Measurements from ENCODE around the gene MACROD2.

Gene MACROD2

DNA sequence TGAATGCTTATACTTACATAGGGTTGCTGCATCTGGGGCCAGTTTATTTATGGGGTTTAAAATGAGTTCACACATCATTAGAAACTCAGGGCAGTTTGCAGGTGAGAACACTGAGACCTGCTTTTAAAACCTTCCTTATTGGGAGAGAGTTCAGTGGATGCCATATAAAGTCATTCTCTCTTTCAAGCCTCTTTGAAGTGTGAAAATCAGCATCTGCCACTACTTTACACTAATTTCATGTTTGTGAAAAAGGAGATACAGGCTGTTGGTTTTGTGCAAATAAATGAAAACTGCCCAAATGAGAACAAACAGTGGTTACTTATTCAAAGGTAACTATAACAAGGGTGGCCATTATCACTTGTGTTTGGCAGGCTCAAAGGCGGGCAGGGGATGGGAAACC lies 2047.4 kb downstream of the MACROD2 start:
- Mint-ChIP-seq H3K27me3 (no peaks in the 10 kb centered on the region), H3K9me3 (no peaks in the 10 kb centered on the region), H3K27ac (no peak overlapping the region), H3K4me1 (ENCODE audit: low read depth) (peaks cover 6% of the 10 kb centered on the region), H3K4me3 (no peak overlapping the region), H3K36me3 (ENCODE audit: low read depth) (no peaks in the 10 kb centered on the region)

DNA sequence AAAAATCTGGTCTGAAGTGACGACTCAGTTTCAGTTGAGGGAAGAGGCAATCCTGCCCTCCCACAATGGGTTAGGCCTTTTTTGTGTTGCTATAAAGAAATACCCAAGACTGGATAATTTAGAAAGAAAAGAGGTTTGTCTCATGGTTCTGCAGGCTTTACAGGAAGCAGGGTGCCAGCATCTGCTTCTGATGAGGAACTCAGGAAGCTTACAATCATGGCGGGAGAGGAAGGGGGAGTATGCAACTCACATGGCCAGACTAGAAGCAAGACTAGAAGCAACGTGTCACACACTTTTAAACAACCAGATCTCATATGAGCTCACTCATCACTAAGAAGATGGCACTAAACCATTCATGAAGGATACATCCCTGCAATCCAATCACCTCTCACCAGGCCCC lies 2048.6 kb downstream of the MACROD2 start:
- peaks cover 6% of the 10 kb centered on the region for H3K4me1 Mint-ChIP-seq (ENCODE audit: low read depth)
- H3K9me3 Mint-ChIP-seq, result no peaks in the 10 kb centered on the region
- H3K27me3 Mint-ChIP-seq, result no peaks in the 10 kb centered on the region
- H3K36me3 Mint-ChIP-seq (ENCODE audit: low read depth), result no peaks in the 10 kb centered on the region
- no peak overlapping the region for H3K27ac Mint-ChIP-seq
- H3K4me3 Mint-ChIP-seq, result no peak overlapping the region

DNA sequence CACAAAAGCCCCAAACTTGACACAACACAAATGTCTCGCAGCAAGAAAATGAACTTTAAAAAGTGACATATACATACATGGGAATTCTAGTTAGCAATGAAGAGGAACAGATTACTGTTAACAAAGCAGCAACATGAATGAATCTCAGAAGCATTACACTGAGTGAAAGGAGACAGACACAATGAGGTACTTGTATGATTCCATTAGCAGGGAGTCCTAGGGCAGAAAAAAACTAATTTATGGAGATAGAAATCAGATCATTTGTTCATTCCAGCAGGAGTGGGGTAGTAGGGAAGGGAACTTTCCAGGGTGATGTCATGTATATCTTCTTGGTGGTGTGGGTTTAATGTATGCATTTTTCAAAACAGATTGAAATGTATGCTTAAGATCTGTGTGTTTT lies 2053.6 kb downstream of the MACROD2 start:
- H3K9me3 Mint-ChIP-seq, result no peaks in the 10 kb centered on the region
- no peaks in the 10 kb centered on the region for H3K4me1 Mint-ChIP-seq (ENCODE audit: low read depth)
- no peaks in the 10 kb centered on the region for H3K27me3 Mint-ChIP-seq
- H3K27ac Mint-ChIP-seq, result peak overlapping the region; percentile 13
- H3K4me3 Mint-ChIP-seq, result no peak overlapping the region
- H3K36me3 Mint-ChIP-seq (ENCODE audit: low read depth), result no peaks in the 10 kb centered on the region

DNA sequence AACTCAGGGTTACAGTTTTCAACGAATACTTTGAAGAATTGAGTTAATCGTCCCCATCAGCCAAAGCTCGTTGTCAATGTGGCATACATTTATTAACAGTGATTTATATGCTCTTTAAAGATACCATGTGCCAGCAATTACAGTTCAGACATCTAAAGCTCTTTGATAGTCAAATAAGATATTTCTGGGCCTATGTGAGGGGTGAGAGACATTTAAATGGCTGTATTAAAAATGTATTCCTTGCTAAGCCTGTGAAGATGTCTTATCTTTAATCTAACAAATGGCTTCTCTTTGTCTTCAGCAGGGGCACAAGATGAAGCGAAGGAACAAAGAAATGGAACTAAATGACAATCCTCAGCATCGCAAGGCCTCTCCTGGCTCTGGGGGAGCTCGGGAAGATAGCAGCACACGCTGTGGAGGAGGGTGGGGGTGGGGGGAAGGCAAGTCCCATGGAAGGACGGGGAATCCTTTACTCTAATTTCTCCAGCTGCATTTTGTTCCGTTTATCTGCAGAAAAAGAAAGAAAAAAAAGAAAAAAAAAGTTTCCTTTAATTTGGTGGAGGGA lies 2054.3 kb downstream of the MACROD2 start:
- no peaks in the 10 kb centered on the region for H3K9me3 Mint-ChIP-seq
- no peaks in the 10 kb centered on the region for H3K4me1 Mint-ChIP-seq (ENCODE audit: low read depth)
- no peak overlapping the region for H3K4me3 Mint-ChIP-seq
- no peaks in the 10 kb centered on the region for H3K27me3 Mint-ChIP-seq
- H3K27ac Mint-ChIP-seq, result no peak overlapping the region
- no peaks in the 10 kb centered on the region for H3K36me3 Mint-ChIP-seq (ENCODE audit: low read depth)

DNA sequence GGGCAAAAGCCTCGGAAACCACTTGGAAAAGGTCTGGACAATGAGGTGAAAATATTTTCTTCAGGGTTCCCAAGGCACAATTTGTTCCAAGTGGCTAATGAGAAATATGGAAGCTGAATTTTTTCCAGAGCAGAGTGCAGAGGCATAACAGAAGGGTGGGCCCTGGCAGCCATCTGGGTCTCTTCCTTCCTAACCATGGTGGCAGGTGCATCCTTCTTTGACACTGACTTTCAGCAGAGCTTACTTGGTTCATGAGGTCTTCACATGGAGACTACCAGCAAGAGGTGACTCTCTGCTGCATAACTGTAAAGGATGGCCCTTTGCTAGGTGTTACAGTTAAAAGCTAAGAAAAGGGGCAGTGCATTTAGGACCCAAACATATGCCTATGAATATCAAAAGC lies 2055.1 kb downstream of the MACROD2 start:
- H3K4me1 Mint-ChIP-seq (ENCODE audit: low read depth), result peaks cover 5% of the 10 kb centered on the region
- no peak overlapping the region for H3K27ac Mint-ChIP-seq
- no peaks in the 10 kb centered on the region for H3K27me3 Mint-ChIP-seq
- H3K36me3 Mint-ChIP-seq (ENCODE audit: low read depth), result no peaks in the 10 kb centered on the region
- H3K4me3 Mint-ChIP-seq, result no peak overlapping the region
- H3K9me3 Mint-ChIP-seq, result no peaks in the 10 kb centered on the region

DNA sequence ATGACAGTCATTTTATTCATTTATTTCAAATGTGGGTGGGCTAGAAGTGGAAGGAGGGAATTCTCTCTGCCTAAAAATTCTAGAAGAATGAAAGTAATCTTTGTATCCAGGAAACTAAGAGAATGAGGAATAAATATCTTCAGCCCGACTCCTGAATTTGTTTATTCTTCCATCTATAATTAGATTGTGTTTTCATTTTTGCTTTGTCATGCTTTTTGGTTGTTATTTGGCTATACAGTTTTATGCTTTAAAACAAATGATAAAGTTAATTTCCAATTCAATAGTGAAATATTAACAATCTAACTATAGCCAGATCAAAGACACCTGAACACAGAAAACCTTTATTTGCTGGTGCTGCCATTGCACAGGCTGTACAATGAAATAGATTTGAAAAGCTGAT lies 2056.7 kb downstream of the MACROD2 start:
- Mint-ChIP-seq H3K4me3 (no peak overlapping the region), H3K27me3 (no peaks in the 10 kb centered on the region), H3K4me1 (ENCODE audit: low read depth) (peaks cover 9% of the 10 kb centered on the region), H3K27ac (no peak overlapping the region), H3K36me3 (ENCODE audit: low read depth) (no peaks in the 10 kb centered on the region), H3K9me3 (no peaks in the 10 kb centered on the region)

DNA sequence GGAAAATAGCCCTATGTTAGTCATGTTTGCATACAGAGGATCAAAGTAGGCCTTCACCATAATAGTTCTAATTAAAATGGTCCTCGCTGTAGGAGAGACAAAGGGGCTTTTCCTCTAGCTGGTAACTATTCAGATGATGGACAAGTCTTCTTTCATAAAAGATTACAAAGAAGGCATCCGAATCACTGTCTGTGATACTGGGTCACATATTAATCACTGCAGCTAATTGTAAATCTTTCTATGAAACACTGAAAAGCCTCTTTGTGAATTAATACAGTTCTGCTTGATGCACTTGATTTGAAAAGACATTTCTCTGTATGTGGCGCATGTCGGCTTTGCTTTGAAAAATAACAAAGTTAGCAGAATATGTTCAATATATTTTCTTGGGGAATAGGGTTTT lies 2057.1 kb downstream of the MACROD2 start:
- Mint-ChIP-seq H3K9me3 (no peaks in the 10 kb centered on the region), H3K4me1 (ENCODE audit: low read depth) (peaks cover 9% of the 10 kb centered on the region), H3K27ac (no peak overlapping the region), H3K36me3 (ENCODE audit: low read depth) (no peaks in the 10 kb centered on the region), H3K27me3 (no peaks in the 10 kb centered on the region), H3K4me3 (no peak overlapping the region)

DNA sequence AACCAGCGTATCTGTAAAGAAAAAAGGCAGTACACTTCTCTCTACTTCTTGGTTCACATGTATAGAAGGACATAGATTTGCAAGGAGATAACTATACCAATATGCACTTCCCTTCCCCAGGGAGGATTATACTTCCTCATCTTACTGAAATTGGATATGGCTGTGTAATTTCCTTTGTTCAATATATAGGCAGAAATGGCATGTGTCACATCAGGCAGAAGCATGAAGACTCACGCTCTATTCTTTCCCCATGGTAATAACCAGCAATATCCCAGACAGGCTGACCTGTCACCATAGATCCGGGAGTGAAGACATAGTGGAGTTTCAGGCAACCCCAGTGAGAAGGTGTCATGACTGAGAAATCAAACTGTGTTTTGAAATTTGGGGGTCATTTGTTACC lies 2059.7 kb downstream of the MACROD2 start:
- H3K9me3 Mint-ChIP-seq, result peaks cover 3% of the 10 kb centered on the region
- H3K4me1 Mint-ChIP-seq (ENCODE audit: low read depth), result peaks cover 9% of the 10 kb centered on the region
- no peaks in the 10 kb centered on the region for H3K27me3 Mint-ChIP-seq
- H3K36me3 Mint-ChIP-seq (ENCODE audit: low read depth), result no peaks in the 10 kb centered on the region
- H3K4me3 Mint-ChIP-seq, result no peak overlapping the region
- no peak overlapping the region for H3K27ac Mint-ChIP-seq

DNA sequence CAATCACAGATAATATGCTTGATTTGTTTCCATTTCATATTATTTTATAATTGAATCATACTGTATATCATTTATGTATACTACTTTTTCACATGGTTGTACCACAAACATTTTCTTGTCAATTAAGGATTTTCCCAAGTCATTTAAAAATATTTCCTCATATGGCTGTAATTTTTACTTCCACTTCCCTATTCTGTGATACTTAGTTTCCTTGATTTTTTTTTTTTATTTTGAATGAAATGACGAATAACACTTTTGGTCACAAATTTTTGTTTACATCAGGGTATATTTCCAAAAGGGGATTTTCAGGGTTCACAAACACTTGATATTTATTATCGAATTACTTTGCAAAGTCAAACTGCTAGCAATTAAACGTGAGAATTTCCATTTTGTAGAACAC lies 2062.3 kb downstream of the MACROD2 start:
- H3K4me3 Mint-ChIP-seq, result no peak overlapping the region
- peaks cover 3% of the 10 kb centered on the region for H3K9me3 Mint-ChIP-seq
- H3K36me3 Mint-ChIP-seq (ENCODE audit: low read depth), result no peaks in the 10 kb centered on the region
- H3K27me3 Mint-ChIP-seq, result no peaks in the 10 kb centered on the region
- H3K4me1 Mint-ChIP-seq (ENCODE audit: low read depth), result peaks cover 9% of the 10 kb centered on the region
- H3K27ac Mint-ChIP-seq, result no peak overlapping the region

DNA sequence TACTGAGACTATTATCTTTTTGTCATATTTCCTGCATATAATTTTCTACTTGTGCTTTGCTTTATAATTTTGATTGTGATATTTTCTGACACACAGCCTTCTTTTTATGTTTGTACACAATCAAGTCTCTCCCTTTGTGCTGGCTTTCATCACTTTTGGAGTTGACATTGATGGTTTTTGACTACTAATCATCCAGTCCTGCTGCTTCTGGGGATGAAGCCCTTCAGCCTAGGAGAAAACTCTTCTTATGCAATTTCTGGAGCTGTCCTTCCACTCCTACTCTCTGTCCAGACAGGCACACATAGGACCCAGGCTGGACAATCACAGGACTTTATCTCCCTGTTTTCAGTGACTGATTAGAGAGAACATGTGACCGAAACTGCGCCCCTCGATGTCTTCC lies 2063.0 kb downstream of the MACROD2 start:
- Mint-ChIP-seq H3K27ac (no peak overlapping the region), H3K4me1 (ENCODE audit: low read depth) (peaks cover 9% of the 10 kb centered on the region), H3K36me3 (ENCODE audit: low read depth) (no peaks in the 10 kb centered on the region), H3K9me3 (peaks cover 3% of the 10 kb centered on the region), H3K4me3 (no peak overlapping the region), H3K27me3 (no peaks in the 10 kb centered on the region)

DNA sequence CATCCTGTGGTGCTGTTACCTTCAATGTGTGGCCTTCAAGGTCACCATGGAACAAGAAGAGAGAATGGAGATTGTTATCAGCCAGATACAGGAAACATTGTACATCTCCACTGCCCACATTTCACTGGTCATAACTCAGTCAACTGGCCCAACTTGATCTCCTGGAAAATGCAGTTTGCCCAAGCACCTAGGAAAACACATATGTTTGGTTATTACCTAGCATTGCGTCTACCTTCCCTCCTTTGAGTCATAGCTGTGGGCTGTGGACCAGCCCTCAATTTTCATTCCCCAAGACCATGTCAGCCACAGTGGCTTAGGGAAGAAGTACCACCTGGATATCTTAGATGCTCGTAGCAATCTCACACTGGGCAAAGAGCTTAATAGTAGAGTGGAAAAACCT lies 2064.5 kb downstream of the MACROD2 start:
- Mint-ChIP-seq H3K4me3 (no peak overlapping the region), H3K4me1 (ENCODE audit: low read depth) (peaks cover 9% of the 10 kb centered on the region)

DNA sequence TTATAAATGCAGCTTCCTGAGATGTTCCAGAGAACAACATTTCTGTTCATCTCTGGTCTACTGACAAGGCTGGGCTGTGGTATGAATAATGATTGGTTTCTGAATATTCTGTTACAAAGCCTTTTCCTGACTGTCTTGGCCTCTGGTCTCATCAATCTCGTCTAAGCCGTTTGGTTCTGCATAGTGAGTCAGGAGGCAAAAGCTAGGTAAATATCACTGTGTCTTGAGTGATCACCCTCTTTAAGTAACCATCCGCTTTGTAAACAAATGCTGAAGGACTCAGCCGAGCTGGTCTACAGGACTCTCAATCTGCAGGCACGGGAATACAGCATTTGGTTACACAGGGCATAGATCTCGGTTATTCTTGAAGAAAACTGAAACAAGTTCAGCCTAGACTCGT lies 2066.0 kb downstream of the MACROD2 start:
- Mint-ChIP-seq H3K9me3 (peaks cover 3% of the 10 kb centered on the region), H3K4me3 (no peak overlapping the region), H3K36me3 (ENCODE audit: low read depth) (no peaks in the 10 kb centered on the region), H3K27me3 (no peaks in the 10 kb centered on the region), H3K27ac (no peak overlapping the region), H3K4me1 (ENCODE audit: low read depth) (no peaks in the 10 kb centered on the region)

More for the DNA sequence above, 2064.5 kb downstream of the MACROD2 start:
- Mint-ChIP-seq H3K36me3 (ENCODE audit: low read depth) (no peaks in the 10 kb centered on the region), H3K27me3 (no peaks in the 10 kb centered on the region), H3K9me3 (peaks cover 3% of the 10 kb centered on the region), H3K27ac (no peak overlapping the region)

DNA sequence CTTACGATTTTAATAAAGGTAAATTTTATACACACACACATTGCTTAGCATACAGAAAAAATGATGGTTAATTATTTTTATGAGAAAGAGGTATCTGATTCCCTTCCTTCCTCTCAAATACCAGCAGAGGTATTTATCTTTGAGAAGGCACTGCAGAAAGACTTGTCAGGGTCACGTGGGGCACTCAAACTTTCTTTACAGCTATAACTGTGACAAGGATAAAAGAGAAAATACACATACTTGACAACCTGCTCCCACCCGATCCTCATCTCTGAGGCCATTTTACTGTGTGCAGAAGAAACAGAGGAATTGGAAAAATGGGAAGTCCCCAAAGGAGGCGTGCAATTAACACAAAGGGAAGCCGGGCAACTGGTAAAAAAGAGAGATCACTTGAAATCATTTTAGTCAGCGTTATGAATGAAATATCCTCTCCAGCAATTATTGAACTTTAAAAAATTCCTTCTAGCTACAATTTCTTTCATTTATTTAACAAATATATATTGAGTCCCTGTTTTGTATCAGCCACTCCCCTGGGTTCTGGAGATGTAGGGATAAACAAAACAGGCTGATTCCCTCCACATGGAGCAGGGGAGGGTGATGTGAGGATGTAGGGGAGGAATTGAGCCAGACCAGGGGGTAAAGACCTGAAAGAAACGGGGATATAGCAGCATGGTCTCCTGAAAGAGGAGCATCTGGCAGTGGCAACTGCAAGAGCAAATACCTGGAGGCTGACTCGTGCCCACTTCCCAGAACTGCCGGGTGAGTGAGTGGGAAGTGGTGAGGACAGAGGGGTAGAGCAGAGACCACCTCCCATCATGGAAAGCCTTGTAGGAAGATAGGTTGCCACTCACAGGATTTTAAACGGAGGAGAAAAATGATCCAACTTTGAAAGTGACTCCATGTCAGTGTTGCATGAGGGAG lies 2067.6 kb downstream of the MACROD2 start:
- peaks cover 10% of the 10 kb centered on the region for H3K9me3 Mint-ChIP-seq
- H3K4me1 Mint-ChIP-seq (ENCODE audit: low read depth), result no peaks in the 10 kb centered on the region
- H3K36me3 Mint-ChIP-seq (ENCODE audit: low read depth), result no peaks in the 10 kb centered on the region
- H3K4me3 Mint-ChIP-seq, result no peak overlapping the region
- H3K27ac Mint-ChIP-seq, result no peak overlapping the region
- H3K27me3 Mint-ChIP-seq, result no peaks in the 10 kb centered on the region

DNA sequence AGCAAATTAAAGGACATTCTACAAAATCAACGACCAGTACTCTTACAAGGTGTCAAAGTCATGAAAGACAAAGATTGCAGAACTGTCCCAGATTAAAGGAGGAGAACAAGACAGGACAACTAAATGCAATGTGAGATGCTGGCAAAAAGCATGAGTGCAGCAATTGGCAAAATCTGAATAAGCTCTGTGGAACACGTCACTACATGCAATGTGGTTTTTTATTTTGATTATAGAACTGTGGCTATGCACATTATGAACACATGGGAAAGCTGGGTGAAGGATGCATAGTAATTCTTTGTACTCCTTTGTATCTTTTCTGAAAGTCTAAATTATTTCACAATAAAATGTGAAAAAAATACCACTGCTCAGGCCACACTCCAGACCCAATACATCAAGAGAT lies 2068.6 kb downstream of the MACROD2 start:
- Mint-ChIP-seq H3K4me1 (ENCODE audit: low read depth) (no peaks in the 10 kb centered on the region), H3K27me3 (no peaks in the 10 kb centered on the region), H3K9me3 (peaks cover 14% of the 10 kb centered on the region), H3K36me3 (ENCODE audit: low read depth) (no peaks in the 10 kb centered on the region), H3K27ac (no peak overlapping the region), H3K4me3 (no peak overlapping the region)

DNA sequence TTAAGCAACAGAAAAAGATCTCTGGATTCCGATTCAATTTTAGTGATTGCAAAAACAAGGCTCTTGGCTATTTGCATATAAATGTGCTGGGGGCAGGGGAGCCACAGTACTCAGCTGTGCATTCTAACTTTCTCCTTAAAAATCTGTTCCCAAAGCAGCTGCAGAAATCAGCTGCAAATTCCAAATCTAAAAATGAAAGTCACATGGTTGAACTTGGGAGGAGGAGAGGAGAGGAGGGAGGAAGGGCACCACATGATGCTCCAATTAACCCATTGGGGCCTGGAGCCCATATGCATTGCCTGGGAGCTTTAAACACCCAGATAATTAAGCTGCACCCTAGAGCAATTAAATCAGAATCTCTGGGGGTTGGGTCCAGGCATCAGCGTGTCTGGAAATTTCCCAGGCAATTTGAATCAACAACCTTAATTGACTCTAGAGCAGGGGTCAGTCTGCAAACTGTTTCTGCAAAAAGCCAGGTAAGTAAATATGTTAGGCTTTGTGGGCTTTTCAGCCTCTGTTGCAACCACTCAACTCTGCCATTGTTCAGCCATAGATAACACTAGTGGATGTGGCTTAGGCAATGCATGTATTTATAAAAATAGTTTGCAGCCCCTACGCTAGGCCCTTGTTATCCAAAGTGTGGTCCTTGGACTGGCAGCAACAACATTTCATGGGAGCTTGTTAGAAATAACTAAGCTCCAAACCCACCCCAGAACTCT lies 2069.8 kb downstream of the MACROD2 start:
- peaks cover 7% of the 10 kb centered on the region for H3K4me1 Mint-ChIP-seq (ENCODE audit: low read depth)
- H3K4me3 Mint-ChIP-seq, result no peak overlapping the region
- peaks cover 14% of the 10 kb centered on the region for H3K9me3 Mint-ChIP-seq
- H3K27me3 Mint-ChIP-seq, result no peaks in the 10 kb centered on the region
- H3K27ac Mint-ChIP-seq, result no peak overlapping the region
- no peaks in the 10 kb centered on the region for H3K36me3 Mint-ChIP-seq (ENCODE audit: low read depth)
